Measurements from ENCODE around the gene BORCS8. TPM values are rescaled to one million over a fixed set of nuclear protein-coding genes. Genes with fewer than 3 reads are reported as not detected.
A peak's percentile ranks its signal among the peaks of the same experiment; 100 is the strongest.

The BORCS8 gene
- total and polyA plus RNA-seq, 2 of the 13 experiments (the other 11 are each of a cell fraction or from before 2014, with no cell fraction given), result 9.6 to 13.3 TPM

GRCh38 chr19:19170053-19170872 is 21.7 kb downstream of the BORCS8 start, which contains the start of gene MEF2B (continued):
- TF ChIP-seq SALL2 (CRISPR knock-in tag; IDR thresholded peaks at IDR 0.05) (peak; percentile 61; the same call in 1 of the 2 replicates), ZNF232 (CRISPR knock-in tag; IDR thresholded peaks at IDR 0.05; ENCODE audit: borderline replicate concordance) (no peak; the same call in 1 of the 2 replicates), ZFY (CRISPR knock-in tag; IDR thresholded peaks at IDR 0.05) (peak; percentile 64), HIC2 (CRISPR knock-in tag; IDR thresholded peaks at IDR 0.05; ENCODE audit: low read depth) (no peak), NFATC3 (CRISPR knock-in tag; IDR thresholded peaks at IDR 0.05) (0 out of 2 replicates have a peak, but pooled peaks have one; percentile 34), ZNF777 (CRISPR knock-in tag; IDR thresholded peaks at IDR 0.05) (no peak), POGK (CRISPR knock-in tag; conservative IDR thresholded peaks at IDR 0.05) (0 out of 2 replicates have a peak, but pooled peaks have one; percentile 60), ZNF598 (CRISPR knock-in tag; IDR thresholded peaks at IDR 0.05; ENCODE audit: borderline replicate concordance) (peak; percentile 78; the same call in 1 of the 2 replicates), MED13 (CRISPR knock-in tag; IDR thresholded peaks at IDR 0.05) (no peak), ZEB1 (IDR thresholded peaks at IDR 0.05; ENCODE audit: insufficient replicate concordance, low read depth) (no peak), ZNF136 (CRISPR knock-in tag; IDR thresholded peaks at IDR 0.05; ENCODE audit: low read depth) (no peak), PAXIP1 (CRISPR knock-in tag; conservative IDR thresholded peaks at IDR 0.05) (0 out of 2 replicates have a peak, but pooled peaks have one; percentile 19), ZNF333 (CRISPR knock-in tag; IDR thresholded peaks at IDR 0.05; ENCODE audit: borderline replicate concordance) (0 out of 2 replicates have a peak, but pooled peaks have one; percentile 4), SRSF4 (IDR thresholded peaks at IDR 0.05; ENCODE audit: low read depth, low read length, poor library complexity, severe bottlenecking) (no peak), HOXA5 (CRISPR knock-in tag; IDR thresholded peaks at IDR 0.05) (peak; percentile 48; the same call in 1 of the 2 replicates), ZIK1 (CRISPR knock-in tag; IDR thresholded peaks at IDR 0.05; ENCODE audit: borderline replicate concordance, low read depth) (no peak; the same call in 1 of the 2 replicates), KDM3A (CRISPR knock-in tag; IDR thresholded peaks at IDR 0.05; ENCODE audit: low read depth) (no peak), ZNF224 (CRISPR knock-in tag; IDR thresholded peaks at IDR 0.05) (no peak), ZNF33B (CRISPR knock-in tag; IDR thresholded peaks at IDR 0.05) (0 out of 2 replicates have a peak, but pooled peaks have one; percentile 57), ZGPAT (CRISPR knock-in tag; IDR thresholded peaks at IDR 0.05) (no peak; the same call in 1 of the 2 replicates)
